HG03571 (cell line): ENCODE results near the gene TSSK6.

ENCODE experiments used
- ATAC-seq: cut with Tn5 transposase; IDR thresholded peaks from one replicate; pipeline ENCODE4 v1.9.1; 2021; ENCODE audit not compliant: unreplicated experiment

The TSSK6 gene

GRCh38 chr19:19465436-19466070, 49.8 kb downstream of the TSSK6 start:
- no peak for ATAC-seq

GRCh38 chr19:19464339-19465098, 50.8 kb downstream of the TSSK6 start:
- ATAC-seq = no peak
